MM.1S (cell line): ENCODE data around the gene SSC4D.

Source experiments
- EZH2 ChIP-seq: fragments of 300-600 bp; sonication (generic); optimal IDR thresholded peaks from 2 replicates; pipeline ENCODE3; 2017; ENCODE audit warnings: low read depth, mild to moderate bottlenecking, antibody characterized with exemption, low read length, mixed read lengths
- EZH2phosphoT487 ChIP-seq: fragments of 300-600 bp; sonication (generic); IDR thresholded peaks from 2 replicates; pipeline ENCODE4 v1.6.1; 2018; ENCODE audit warnings: antibody characterized with exemption, low read length
- TF ChIP-seq, protein P1 (sequence below): fragments of 300-600 bp; sonication (generic); IDR thresholded peaks from 2 replicates; pipeline ENCODE4 v1.5.1; 2016; ENCODE audit warnings: antibody characterized with exemption, low read length, mixed read lengths

DNA sequence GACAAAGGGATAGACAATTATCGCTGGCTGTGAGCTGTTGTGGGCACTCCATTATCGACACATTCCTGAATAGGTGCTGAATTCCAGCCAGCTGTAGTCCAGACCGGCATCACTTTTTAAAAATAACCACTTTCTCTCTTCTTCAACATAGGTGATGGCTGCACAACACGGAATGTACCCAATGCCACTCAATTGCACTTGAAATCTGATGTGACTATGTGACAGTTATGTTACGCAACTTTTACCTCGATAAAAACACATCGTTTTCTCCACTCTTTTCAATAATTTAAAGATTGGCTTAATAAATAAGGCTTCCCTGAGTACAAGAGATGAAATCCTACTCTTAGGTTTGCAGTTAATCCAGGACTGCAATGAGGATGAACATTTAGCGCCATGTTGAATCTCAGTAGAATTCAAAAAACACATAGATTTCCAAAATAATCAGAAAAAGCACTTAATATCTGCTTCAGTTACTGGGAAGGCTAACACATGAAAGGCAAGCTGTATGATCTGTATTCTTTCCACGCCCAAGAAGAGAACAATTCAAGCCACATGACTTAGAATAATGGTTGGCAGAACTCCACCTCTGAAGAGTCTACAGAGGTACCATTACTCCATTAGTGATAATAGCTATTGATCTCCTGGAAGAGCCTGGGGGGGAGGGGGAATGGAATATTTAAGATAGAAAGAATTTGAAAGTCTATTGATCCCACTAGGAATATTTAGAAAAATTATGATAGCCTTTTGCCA is 54.3 kb downstream of the SSC4D start:
- TF ChIP-seq, protein P1, sequence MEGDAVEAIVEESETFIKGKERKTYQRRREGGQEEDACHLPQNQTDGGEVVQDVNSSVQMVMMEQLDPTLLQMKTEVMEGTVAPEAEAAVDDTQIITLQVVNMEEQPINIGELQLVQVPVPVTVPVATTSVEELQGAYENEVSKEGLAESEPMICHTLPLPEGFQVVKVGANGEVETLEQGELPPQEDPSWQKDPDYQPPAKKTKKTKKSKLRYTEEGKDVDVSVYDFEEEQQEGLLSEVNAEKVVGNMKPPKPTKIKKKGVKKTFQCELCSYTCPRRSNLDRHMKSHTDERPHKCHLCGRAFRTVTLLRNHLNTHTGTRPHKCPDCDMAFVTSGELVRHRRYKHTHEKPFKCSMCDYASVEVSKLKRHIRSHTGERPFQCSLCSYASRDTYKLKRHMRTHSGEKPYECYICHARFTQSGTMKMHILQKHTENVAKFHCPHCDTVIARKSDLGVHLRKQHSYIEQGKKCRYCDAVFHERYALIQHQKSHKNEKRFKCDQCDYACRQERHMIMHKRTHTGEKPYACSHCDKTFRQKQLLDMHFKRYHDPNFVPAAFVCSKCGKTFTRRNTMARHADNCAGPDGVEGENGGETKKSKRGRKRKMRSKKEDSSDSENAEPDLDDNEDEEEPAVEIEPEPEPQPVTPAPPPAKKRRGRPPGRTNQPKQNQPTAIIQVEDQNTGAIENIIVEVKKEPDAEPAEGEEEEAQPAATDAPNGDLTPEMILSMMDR: no peak
- no peak for TF ChIP-seq EZH2
- TF ChIP-seq EZH2phosphoT487: no peak
